K562 (cell line): ENCODE data around the gene PXK.

ENCODE experiments used
- CREM ChIP-seq: IDR thresholded peaks from 2 replicates; pipeline ENCODE4 v1.6.1; 2014; ENCODE audit warnings: antibody characterized with exemption, low read depth
- CTCF ChIP-seq, 3 experiments: IDR thresholded peaks in 2 of 3; conservative IDR thresholded peaks in 1 of 3; 2 replicates each; pipeline ENCODE4 v1.5.1; 2011 to 2012; ENCODE audit warnings: low read length in 3 of 3, mild to moderate bottlenecking in 3 of 3, control low read depth in 2 of 3, improper control_type of control experiment in 1 of 3, inconsistent platforms in 1 of 3, low read depth in 1 of 3, mixed read lengths in 1 of 3, moderate library complexity in 1 of 3; ENCODE audit not compliant: insufficient read depth in 2 of 3
- FOXM1 ChIP-seq, 2 experiments: fragments of 450-650 bp in 1 of 2; sonication (generic) in 1 of 2; formaldehyde crosslinking in 1 of 2; IDR thresholded peaks; 2 replicates each; pipeline versions ENCODE4 v1.6.1 to v1.9.0; 2017 to 2022; ENCODE audit warnings: low read depth in 2 of 2, mild to moderate bottlenecking in 2 of 2, missing genetic modification reagents in 1 of 2, moderate library complexity in 1 of 2
- GTF2F1 ChIP-seq: IDR thresholded peaks from 2 replicates; pipeline ENCODE4 v1.6.1; 2011; ENCODE audit warnings: low read depth, low read length, improper control_type of control experiment
- HMGN3 ChIP-seq: IDR thresholded peaks from 2 replicates; pipeline ENCODE4 v1.6.1; 2011; ENCODE audit warnings: borderline replicate concordance, low read depth, mild to moderate bottlenecking, mixed read lengths, low read length; ENCODE audit not compliant: insufficient read length; ENCODE audit errors: extremely low read depth
- MXI1 ChIP-seq: IDR thresholded peaks from 2 replicates; pipeline ENCODE4 v1.6.1; 2011; ENCODE audit warnings: low read depth, mild to moderate bottlenecking, improper control_type of control experiment, low read length
- NFYB ChIP-seq: IDR thresholded peaks from 2 replicates; pipeline ENCODE4 v1.6.1; 2011; ENCODE audit warnings: mild to moderate bottlenecking, moderate library complexity; ENCODE audit not compliant: insufficient read length; ENCODE audit errors: extremely low read depth
- POLR2A ChIP-seq: fragments of 450-650 bp; conservative IDR thresholded peaks from 2 replicates; pipeline ENCODE4 v1.6.1; 2016
- SP1 ChIP-seq: sonication (generic); formaldehyde crosslinking; IDR thresholded peaks from 2 replicates; pipeline ENCODE4 v1.8.1; 2022; ENCODE audit warnings: mild to moderate bottlenecking, missing genetic modification reagents
- SREBF2 ChIP-seq: sonication (generic); formaldehyde crosslinking; IDR thresholded peaks from 2 replicates; pipeline ENCODE4 v1.4.0; 2020; ENCODE audit warnings: mild to moderate bottlenecking, missing genetic modification reagents
- TSHZ1 ChIP-seq: fragments of 250-450 bp; sonication (Bioruptor Pico); IDR thresholded peaks from 2 replicates; pipeline ENCODE4 v1.4.0; 2020; ENCODE audit warnings: mild to moderate bottlenecking, moderate library complexity
- TF ChIP-seq, protein P1 (sequence below): sonication (generic); formaldehyde crosslinking; IDR thresholded peaks from 2 replicates; pipeline ENCODE4 v1.8.1; 2023; ENCODE audit warnings: mild to moderate bottlenecking, missing genetic modification reagents

GRCh38 chr3:58285334-58285733, 47.4 kb upstream of the PXK start:
- no peak for TF ChIP-seq TSHZ1 (CRISPR knock-in tag)
- no peak for TF ChIP-seq POLR2A
- no peak for TF ChIP-seq MXI1
- TF ChIP-seq, protein P1, sequence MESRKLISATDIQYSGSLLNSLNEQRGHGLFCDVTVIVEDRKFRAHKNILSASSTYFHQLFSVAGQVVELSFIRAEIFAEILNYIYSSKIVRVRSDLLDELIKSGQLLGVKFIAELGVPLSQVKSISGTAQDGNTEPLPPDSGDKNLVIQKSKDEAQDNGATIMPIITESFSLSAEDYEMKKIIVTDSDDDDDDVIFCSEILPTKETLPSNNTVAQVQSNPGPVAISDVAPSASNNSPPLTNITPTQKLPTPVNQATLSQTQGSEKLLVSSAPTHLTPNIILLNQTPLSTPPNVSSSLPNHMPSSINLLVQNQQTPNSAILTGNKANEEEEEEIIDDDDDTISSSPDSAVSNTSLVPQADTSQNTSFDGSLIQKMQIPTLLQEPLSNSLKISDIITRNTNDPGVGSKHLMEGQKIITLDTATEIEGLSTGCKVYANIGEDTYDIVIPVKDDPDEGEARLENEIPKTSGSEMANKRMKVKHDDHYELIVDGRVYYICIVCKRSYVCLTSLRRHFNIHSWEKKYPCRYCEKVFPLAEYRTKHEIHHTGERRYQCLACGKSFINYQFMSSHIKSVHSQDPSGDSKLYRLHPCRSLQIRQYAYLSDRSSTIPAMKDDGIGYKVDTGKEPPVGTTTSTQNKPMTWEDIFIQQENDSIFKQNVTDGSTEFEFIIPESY (CRISPR knock-in tag): no peak
- TF ChIP-seq CTCF (IDR thresholded peaks at IDR 0.05 in 2 of 3, conservative IDR thresholded peaks at IDR 0.05 in 1 of 3; ENCODE audit: insufficient read depth in 2 of 3, low read depth in 1 of 3, low read length in 3 of 3): no peak
- no peak for TF ChIP-seq NFYB
- no peak for TF ChIP-seq GTF2F1
- TF ChIP-seq HMGN3: no peak
- no peak for TF ChIP-seq CREM
- no peak for TF ChIP-seq SP1 (CRISPR knock-in tag)
- no peak for TF ChIP-seq SREBF2 (CRISPR knock-in tag)
- no peak for TF ChIP-seq FOXM1 (IDR thresholded peaks at IDR 0.05; ENCODE audit: low read depth)
- no peak for TF ChIP-seq FOXM1 (CRISPR knock-in tag; IDR thresholded peaks at IDR 0.05; ENCODE audit: low read depth)
